HL-60/S4 treated with retinoic acid at 250 ng/mL for 4 days and 3 days (cell line): ENCODE data around the gene PATJ.

Experiments used
- in situ Hi-C: fragments of 300-500 bp; cut with MboI; formaldehyde crosslinking; loops from 2 replicates; pipeline ENCODE4 v1.7.0; 2022; ENCODE audit warnings: low sequenced_read_pairs

The PATJ gene

DNA sequence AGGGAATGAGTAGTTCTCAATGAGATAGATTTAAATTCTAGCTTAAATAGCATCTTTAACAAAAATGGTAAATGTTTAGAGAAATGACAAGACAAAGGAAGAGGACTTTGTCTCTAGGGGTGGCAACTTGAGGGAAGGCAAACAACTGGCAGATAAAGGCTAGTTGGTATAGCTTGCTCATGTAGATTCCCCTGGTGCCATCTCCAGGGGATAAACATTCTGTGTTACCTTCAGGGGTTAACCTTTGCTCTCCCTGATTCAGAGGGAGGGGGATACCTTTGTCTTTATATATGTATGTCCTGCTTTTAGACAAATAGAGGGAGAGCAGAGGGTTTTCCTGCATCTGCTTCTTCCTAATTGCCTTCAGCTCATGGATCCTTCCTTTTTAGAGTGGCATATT is 298.7 kb downstream of the PATJ start:
- in situ Hi-C loops: no loop called here

DNA sequence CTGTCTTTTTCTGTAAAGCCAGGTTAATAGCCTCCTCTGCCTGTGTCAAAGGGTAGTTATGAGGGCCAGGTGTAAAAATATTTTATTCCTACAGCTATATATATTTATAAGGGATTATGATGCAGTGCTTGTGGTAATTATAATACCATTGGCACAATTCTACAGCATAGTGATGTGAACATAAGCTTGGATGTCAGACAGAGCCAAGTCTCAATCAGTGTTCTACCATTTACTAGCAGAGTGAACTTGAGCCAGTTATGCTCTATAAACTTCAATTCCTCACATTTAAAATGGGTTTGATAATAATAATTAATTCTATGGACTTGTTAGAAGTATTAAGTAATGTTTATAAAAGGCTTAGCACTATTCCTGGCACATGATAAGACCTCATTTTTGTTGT is 300.9 kb downstream of the PATJ start:
- in situ Hi-C loops: no loop called here

DNA sequence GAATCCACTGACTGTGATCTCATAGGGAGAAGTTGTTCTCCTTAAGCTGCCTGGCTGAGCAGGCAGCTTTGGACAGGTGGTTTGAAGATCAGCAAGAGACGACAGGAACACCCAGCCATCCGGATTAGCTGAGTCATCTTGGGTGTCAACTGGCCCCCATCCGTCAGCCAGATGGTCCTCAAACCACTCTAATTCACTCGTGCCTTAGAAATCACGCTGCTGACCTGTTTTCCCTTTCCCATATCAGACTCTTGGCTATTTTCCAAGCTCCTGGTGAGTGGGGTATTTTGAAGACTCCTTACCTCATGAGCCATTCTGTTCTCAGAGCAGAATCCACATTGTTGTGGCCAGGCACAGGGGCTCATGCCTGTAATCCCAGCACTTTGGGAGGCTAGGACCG is 303.3 kb downstream of the PATJ start:
- in situ Hi-C loops: no loop called here

GRCh38 chr1:62046927-62047326 is 304.6 kb downstream of the PATJ start:
- in situ Hi-C loops: no loop called here

DNA sequence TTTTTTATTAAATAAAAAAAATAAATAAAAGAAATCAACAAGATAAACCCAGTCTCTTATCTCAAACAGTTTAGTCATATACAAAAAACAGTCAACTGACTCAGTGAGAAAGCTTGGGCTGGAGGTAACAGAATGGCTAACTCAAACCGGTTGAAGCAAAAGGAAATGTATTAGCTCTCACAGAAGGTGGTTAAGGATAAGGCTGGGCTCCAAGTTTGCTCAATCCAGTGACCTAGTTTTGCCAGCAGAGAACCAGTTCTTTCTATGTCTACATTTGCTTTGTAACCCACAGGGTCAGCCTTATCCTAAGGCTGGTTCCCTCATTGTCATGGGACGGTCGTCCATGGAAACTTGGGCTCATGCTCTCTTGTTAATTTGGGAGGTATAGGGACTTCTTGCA is 307.9 kb downstream of the PATJ start:
- in situ Hi-C loops: no loop called here

- in situ Hi-C loops: no loop called here
Observed at GRCh38 chr1:62052946-62053345, 310.7 kb downstream of the PATJ start.

DNA sequence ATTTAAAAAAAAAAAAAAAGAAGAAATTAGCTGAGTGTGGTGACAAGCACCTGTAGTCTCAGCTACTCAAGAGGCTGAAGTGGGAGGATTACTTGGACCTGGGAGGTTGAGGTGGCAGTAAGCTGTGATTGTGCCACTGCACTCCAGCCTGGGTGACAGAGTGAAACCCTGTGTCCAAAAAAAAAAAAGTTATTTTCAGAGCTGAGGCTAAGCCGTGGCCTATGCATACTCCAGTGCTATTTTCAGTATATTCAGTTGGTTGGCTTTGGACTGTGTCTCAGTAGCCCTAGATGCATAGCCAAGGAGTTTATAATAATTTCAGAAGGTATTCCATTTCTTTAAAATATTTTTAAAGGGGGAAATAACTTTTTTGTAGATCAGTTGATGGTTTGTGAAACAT is 311.9 kb downstream of the PATJ start:
- in situ Hi-C loops: no loop called here

DNA sequence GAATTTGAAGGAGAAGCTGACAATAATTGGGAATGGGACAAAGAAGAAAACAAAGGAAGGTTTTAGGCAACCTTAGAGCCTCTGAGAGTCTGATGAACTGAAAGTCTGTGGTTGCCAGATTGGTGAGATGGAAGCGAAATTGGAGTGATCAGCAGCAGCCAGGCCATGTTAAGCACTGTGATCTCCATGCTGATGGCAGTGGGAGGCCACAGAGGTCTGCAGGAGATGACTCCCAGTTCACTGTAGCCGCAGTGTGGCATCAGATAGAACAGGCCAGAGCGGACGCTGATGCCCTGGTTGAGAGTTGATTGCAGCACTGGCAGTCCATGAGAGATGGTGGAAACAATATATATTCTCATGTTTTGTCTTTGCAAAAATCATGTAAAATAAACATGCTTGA is 314.9 kb downstream of the PATJ start:
- in situ Hi-C loops: no loop called here

- in situ Hi-C loops: no loop called here
Observed at GRCh38 chr1:62057641-62058290, 315.5 kb downstream of the PATJ start.

DNA sequence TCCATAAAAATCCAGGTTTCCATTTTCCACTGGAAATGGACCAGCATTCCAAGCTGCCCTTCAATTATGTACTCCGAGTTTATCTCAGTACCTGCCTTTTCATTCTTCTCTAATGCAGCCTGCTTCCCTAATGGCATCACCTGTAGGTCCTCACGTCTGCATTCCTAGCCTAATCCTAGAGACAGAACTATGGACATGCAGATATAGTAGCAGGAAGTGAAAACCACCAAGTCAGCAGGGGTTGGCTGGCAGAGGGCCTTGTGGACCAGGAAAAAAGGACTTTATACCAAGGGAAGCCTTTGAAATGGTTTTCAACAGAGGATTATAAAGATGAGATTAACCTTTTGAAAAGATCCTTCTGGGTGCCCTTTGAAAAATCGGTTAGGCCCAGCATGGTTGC is 316.7 kb downstream of the PATJ start:
- in situ Hi-C loops: no loop called here

GRCh38 chr1:62062087-62062486 is 319.8 kb downstream of the PATJ start:
- in situ Hi-C loops: no loop called here

- in situ Hi-C loops: no loop called here
Observed at GRCh38 chr1:62064829-62065407, 322.6 kb downstream of the PATJ start.

DNA sequence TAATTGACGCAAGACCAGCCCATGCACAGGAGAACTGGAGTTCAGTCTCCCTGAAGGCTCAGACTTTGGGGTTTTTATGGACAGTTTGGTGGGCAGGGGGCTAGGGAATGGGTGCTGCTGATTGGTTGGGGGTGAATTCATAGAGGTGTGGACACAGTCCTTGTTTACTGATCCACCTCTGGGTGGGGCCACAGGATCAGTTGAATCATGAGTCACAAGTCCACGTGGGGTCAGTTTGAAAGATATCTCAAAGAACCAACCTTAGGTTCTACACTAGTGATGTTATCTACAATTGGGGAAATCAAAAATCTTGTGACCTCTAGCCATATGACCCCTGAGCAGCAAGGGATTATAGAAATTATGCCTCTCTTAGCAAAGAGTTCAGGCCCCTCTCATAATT is 324.4 kb downstream of the PATJ start:
- in situ Hi-C loops: no loop called here

GRCh38 chr1:62068416-62068843 is 326.1 kb downstream of the PATJ start:
- in situ Hi-C loops: no loop called here

- in situ Hi-C loops: no loop called here
Observed at GRCh38 chr1:62068978-62069377, 326.7 kb downstream of the PATJ start.

GRCh38 chr1:62070384-62071011 is 328.2 kb downstream of the PATJ start:
- in situ Hi-C loops: no loop called here

DNA sequence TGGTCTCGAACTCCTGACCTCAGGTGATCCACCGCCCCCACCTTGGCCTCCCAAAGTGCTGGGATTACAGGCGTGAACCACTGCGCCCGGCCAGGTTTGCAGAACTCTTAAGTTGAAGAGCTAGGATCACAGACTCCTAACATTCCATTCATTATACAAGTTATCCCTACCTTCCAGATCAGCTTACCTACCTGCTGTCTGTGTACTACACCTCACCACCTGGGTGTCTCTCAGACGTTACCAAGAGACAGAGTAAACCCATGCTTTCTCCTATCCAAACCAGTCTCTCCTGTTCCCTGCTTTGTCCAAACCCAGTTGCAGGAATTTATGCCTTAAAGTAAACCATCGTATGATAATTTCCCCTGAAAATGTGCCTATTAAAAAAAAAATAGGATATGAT is 329.4 kb downstream of the PATJ start:
- in situ Hi-C loops: no loop called here

DNA sequence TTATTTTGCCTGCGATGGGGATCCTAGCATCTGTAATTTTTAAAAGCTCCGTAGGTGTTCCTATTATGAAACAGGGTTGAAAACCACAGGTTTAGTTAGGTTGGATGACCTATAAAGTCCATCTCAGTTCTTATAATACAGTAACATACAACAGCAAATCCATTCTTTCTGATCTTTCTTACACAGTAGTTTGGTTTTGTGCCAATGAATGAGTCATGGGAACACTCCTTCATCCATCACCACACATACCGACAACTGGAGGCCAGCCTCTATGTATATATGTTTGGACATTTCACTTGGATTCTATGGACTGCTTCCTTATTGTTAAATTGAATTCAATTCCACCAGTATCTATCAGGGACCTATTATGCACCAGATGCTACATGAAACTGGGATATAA is 334.0 kb downstream of the PATJ start:
- in situ Hi-C loops: no loop called here

DNA sequence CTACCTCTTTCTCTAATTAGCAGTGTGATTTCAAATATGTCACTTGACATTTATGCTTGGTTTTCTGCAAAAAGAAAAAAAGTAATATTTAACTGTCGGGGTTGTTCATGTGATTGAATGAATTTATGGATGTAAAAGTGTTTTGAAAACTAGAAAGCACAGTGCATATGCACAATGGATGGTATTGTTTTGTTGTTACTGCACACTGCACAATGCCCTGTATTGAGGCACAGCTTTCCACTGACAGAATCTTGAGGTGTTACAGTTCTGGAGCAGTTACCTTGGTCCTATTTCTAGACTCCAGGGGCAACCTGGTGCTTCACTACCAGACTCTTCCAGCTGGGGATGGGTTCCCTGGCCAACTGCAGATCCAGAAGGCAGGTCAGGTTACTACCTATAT is 335.5 kb downstream of the PATJ start:
- in situ Hi-C loops: no loop called here

GRCh38 chr1:62082456-62083363 is 340.4 kb downstream of the PATJ start:
- in situ Hi-C loops: no loop called here

GRCh38 chr1:62084310-62084890 is 342.1 kb downstream of the PATJ start:
- in situ Hi-C loops: no loop called here
